GM13976 (cell line): ENCODE measurements around the gene ITGB8.

ENCODE experiments used
- DNase-seq: peaks from one replicate; pipeline ENCODE4 v3.0.0; 2012; ENCODE audit warnings: low spot score
- in situ Hi-C: fragments of 300-500 bp; cut with MboI; formaldehyde crosslinking; loops from one replicate; pipeline ENCODE4 v1.12.0; 2022; ENCODE audit warnings: low sequenced_read_pairs, mixed read lengths, inconsistent platforms; ENCODE audit not compliant: unreplicated experiment
- TF ChIP-seq, protein P1 (sequence below): IDR thresholded peaks from 2 replicates; pipeline ENCODE4 v1.5.1; 2012; ENCODE audit warnings: borderline replicate concordance, mild to moderate bottlenecking; ENCODE audit not compliant: insufficient read depth; ENCODE audit errors: extremely low read depth, missing control alignments, control extremely low read depth

ITGB8 gene

GRCh38 chr7:20359341-20359963 lies 28.8 kb downstream of the ITGB8 start:
- TF ChIP-seq, protein P1, sequence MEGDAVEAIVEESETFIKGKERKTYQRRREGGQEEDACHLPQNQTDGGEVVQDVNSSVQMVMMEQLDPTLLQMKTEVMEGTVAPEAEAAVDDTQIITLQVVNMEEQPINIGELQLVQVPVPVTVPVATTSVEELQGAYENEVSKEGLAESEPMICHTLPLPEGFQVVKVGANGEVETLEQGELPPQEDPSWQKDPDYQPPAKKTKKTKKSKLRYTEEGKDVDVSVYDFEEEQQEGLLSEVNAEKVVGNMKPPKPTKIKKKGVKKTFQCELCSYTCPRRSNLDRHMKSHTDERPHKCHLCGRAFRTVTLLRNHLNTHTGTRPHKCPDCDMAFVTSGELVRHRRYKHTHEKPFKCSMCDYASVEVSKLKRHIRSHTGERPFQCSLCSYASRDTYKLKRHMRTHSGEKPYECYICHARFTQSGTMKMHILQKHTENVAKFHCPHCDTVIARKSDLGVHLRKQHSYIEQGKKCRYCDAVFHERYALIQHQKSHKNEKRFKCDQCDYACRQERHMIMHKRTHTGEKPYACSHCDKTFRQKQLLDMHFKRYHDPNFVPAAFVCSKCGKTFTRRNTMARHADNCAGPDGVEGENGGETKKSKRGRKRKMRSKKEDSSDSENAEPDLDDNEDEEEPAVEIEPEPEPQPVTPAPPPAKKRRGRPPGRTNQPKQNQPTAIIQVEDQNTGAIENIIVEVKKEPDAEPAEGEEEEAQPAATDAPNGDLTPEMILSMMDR: no peak
- in situ Hi-C loops: no loop called here
- no peak for DNase-seq

- in situ Hi-C loops: no loop called here
- TF ChIP-seq, protein P1: no peak
- no peak for DNase-seq
Observed at GRCh38 chr7:20362574-20363253, 32.0 kb downstream of the ITGB8 start.

- TF ChIP-seq, protein P1: no peak
- in situ Hi-C loops: no loop called here
- DNase-seq: no peak
Observed at GRCh38 chr7:20364571-20365196, 34.0 kb downstream of the ITGB8 start.

- in situ Hi-C loops: no loop called here
- no peak for DNase-seq
- TF ChIP-seq, protein P1: no peak
Observed at GRCh38 chr7:20365486-20365885, 34.8 kb downstream of the ITGB8 start.

- TF ChIP-seq, protein P1: no peak
- in situ Hi-C loops: no loop called here
Observed at GRCh38 chr7:20374399-20374798, 43.7 kb downstream of the ITGB8 start.

GRCh38 chr7:20376796-20377195 lies 46.1 kb downstream of the ITGB8 start:
- no peak for DNase-seq
- in situ Hi-C loops: no loop called here
- TF ChIP-seq, protein P1: no peak

More at GRCh38 chr7:20374399-20374798, 43.7 kb downstream of the ITGB8 start:
- DNase-seq: no peak
